HK-2 (cell line): ENCODE data around the gene GPR75.
"Not testable (repeated sequence)": the region's sequence is repeated elsewhere in the genome, so short reads cannot be mapped to it uniquely, and the experiment has no call there.

Experiments used
- DNase-seq: peaks from one replicate; pipeline ENCODE4 v3.0.0-alpha.2; 2018; ENCODE audit not compliant: unreplicated experiment

The GPR75 gene

GRCh38 chr2:53852532-53852931 lies 7.2 kb downstream of the GPR75 start:
- no peak for DNase-seq

DNA sequence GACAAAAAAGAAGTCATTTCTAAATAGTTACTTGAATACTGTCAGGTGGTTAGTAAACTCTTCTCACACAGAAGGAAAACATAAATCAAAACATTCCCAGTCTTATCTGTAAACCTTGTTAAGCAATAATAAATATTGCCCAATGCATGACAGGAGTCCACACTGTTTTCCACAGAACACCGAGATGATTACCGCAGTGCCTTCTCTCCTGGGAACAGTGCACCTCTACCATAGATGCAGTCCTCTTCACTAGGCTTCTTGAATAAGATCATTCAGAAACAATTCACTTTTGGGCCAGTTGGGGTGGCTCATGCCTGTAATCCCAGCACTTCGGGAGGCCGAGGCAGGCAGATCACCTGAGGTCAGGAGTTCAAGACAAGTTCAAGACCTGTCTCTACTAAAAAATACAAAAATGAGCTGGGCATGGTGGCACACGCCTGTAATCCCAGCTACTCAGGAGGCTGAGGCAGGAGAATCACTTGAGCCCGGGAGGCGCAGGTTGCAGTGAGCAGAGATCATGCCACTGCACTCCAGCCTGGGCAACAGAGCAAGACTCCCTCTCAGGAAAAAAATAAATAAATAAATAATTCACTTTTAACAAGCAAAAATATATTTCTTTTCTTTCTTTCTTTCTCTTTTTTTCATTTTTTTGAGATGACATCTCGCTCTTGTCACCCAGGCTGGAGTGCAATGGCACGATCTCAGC lies 8.6 kb downstream of the GPR75 start:
- DNase-seq: not testable (repeated sequence)

DNA sequence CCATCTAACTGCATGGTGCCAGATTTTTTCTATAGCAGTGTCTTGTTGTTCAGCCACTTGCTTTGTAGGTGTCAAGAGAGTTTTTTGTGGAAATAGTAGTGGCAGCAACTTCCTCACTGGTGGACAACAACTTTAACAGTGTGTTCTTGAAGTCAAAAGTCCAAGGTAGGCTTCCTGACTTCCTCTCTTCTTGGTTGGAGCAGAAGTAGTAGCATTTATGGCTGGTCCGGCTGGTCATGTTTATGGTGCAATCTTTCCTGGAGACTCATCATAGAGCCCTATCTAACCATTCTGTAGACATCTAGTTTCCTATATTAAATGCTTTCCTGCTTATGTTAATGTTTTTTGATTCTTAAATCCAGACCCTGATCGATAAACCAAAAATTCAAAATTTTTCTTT lies 11.7 kb downstream of the GPR75 start:
- DNase-seq: no peak

- no peak for DNase-seq
These were observed 16.2 kb downstream of the GPR75 start for GRCh38 chr2:53843595-53843994.

DNA sequence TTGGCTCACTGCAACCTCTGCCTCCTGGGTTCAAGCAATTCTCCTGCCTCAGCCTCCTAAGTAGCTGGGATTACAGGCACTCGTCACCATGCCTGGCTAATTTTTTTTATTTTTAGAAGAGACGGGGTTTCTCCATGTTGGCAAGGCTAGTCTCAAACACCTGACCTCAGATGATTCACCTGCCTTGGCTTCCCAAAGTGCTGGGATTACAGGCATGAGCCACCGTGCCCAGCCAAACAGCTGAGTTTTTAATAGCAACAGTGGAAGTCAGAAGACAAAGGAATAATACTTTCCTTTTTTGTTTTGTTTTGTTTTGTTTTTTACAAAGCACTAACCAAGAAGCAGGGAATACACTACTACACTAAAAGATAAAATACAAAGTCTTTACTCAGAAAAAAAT lies 16.9 kb downstream of the GPR75 start:
- no peak for DNase-seq

- not testable (repeated sequence) for DNase-seq
These were observed 18.1 kb downstream of the GPR75 start for GRCh38 chr2:53841651-53842050.

DNA sequence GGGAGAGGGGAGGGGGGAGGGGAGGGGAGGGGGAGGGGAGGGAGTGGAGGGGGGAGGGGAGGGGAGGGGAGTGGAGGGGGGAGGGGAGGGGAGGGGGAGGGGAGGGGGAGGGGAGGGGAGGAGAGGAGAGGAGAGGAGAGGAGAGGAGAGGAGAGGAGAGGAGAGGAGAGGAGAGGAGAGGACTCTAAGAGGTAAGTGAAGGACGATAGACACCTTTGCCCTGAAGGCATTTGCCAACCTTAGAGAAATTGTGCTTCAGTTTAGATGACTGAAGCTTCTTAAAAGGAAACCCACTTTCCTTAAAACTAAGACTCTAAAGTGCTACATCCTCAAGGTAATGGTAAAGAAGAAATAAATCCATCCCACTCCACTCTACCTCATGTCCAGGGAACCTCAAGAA lies 19.2 kb downstream of the GPR75 start:
- DNase-seq: no peak

- not testable (repeated sequence) for DNase-seq
These were observed 29.8 kb downstream of the GPR75 start for GRCh38 chr2:53829980-53830290.

DNA sequence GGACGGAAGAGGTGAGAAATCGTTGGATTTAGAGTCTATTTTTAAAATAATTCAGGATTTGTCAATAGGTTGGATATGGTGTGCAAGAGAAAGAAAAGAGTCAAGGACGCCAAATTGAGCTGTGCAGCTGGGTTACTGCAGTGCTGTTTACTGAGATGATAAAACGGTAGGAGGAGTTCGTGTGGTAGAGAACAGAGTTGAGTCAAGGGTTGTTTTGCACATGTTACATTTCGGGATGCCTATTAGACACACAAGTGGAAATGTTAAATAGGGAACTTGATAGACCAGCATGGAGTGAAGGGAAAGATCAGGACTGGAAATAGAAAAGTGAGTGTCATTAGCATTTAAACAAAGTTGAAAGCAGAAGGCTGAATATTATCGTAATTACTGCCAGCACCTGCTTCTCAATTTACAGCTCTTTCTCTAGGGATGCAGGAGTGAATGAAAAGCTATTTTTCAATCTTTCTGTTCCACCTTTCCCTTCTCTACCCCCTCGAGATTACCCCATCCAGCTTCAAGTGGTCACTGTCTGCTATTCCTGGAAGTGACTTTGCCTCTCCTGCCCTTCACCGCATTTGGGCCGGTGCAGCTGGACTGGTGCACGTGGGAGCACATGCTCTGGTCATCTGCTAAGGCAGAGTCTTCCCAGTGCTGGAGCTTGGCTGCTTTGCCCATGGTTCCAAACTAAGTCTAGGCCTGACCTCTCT lies 30.3 kb downstream of the GPR75 start:
- DNase-seq: no peak

GRCh38 chr2:53828331-53828730 lies 31.4 kb downstream of the GPR75 start:
- DNase-seq: no peak

- DNase-seq: no peak
These were observed 32.2 kb downstream of the GPR75 start for GRCh38 chr2:53827398-53828175.

- no peak for DNase-seq
These were observed 33.0 kb downstream of the GPR75 start for GRCh38 chr2:53826587-53827397.

GRCh38 chr2:53826030-53826410 lies 33.7 kb downstream of the GPR75 start:
- DNase-seq: no peak

DNA sequence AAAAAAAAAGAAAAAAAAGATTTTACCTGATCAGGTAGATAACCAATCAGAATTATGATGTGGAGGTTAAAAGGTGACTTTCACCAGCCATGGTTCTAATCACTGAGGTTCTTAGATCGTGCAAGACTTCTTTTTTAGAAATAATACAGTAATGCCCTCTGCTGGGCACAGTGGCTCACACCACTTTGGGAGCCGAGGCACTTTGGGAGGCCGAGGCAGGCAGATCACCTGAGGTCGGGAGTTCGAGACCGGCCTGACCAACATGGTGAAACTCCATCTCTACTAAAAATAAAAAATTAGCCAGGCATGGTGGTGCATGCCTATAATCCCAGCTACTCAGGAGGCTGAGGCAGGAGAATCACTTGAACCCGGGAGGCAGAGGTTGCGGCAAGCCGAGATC lies 36.1 kb downstream of the GPR75 start:
- not testable (repeated sequence) for DNase-seq

GRCh38 chr2:53821810-53822209 lies 38.0 kb downstream of the GPR75 start:
- no peak for DNase-seq

DNA sequence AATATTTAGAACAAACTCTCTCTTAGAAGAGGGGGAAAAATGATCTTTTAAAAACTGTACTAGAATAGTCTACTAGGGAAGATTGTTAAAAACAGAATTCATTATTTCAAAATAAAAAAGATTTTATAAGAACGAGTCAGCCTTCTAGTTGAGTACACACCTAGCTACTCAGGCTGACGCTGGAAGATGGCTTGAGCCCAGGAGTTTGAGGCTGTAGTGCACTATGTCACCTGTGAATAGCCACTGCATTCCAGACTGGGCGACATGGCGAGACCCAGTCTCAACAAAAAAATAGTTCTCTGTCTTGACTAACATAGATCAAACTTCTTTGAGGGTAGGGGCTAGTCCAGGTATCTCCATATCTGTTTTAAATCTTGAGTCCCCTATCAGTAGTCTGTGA lies 39.1 kb downstream of the GPR75 start:
- no peak for DNase-seq

DNA sequence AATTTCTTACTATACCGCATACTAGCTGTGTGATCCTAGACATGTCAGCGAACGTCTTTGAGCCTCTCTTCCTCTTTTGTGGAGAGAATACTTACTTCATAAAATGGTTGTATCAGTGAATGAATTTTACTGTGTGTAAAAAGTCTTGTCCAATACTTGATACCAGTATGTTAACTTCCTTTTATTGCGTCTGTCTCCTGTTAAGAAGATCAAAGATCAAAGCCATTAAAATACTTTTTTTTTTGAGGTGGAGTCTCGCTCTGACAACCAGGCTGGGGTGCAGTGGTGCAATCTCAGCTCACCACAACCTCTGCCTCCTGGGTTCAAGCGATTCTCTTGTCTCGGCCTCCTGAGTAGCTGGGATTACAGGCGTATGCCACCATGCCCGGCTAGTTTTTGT lies 39.7 kb downstream of the GPR75 start:
- no peak for DNase-seq

DNA sequence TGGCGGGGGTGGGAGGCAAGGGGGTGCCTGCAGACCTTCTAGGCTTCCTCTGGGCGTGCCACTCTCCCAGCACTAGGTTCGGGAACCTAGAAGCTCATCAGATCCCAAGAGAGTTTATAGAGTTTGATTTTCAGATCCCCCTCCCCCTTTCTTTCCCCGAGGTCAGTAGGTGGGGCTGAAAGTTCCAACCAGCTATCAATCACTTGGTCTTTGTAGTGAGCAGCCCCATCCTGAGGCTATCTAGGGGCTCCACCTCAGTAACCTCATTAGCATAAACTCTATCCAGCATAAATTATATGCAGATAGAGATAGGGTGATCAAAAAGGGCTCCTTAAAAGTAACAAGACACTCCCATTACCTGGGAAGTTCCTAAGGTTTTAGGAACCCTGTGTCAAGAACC lies 40.1 kb downstream of the GPR75 start:
- no peak for DNase-seq

- no peak for DNase-seq
These were observed 40.8 kb downstream of the GPR75 start for GRCh38 chr2:53818854-53819435.

GRCh38 chr2:53813151-53813550 lies 46.6 kb downstream of the GPR75 start:
- no peak for DNase-seq

- no peak for DNase-seq
These were observed 48.2 kb downstream of the GPR75 start for GRCh38 chr2:53811601-53812000.
